Transverse colon (tissue), 4 donors: ENCODE data around the gene RPL9. TPM values are rescaled to one million over a fixed set of nuclear protein-coding genes. Genes with fewer than 3 reads are reported as not detected.

Experiments
- DNase-seq: peaks from one replicate; pipeline ENCODE4 v3.0.0-alpha.2; 2019
- H3K27ac ChIP-seq, 4 donors: fragments of 200-600 bp; sonication (generic); 2 replicates each; pipeline ENCODE4 v1.5.1; 2016 to 2018; ENCODE audit warnings: inconsistent platforms in 4 of 4
- H3K27me3 ChIP-seq: fragments of 200-600 bp; sonication (generic); 2 replicates; pipeline ENCODE4 v1.5.1; 2017; ENCODE audit warnings: inconsistent platforms
- H3K36me3 ChIP-seq, 4 donors: fragments of 200-600 bp; sonication (generic); 2 replicates each; pipeline ENCODE4 v1.5.1; 2017 to 2019; ENCODE audit warnings: inconsistent platforms in 4 of 4
- H3K4me1 ChIP-seq, 4 donors: fragments of 200-600 bp; sonication (generic); 2 replicates each; pipeline ENCODE4 v1.5.1; 2017 to 2020; ENCODE audit warnings: inconsistent platforms in 4 of 4
- H3K4me3 ChIP-seq, 4 donors: fragments of 200-600 bp; sonication (generic); 1 replicate in 1 of 4; 2 replicates in 3 of 4; pipeline versions ENCODE4 v1.5.1 to v1.6.1; 2017 to 2019; ENCODE audit warnings: inconsistent platforms in 4 of 4
- H3K9me3 ChIP-seq, 2 donors: fragments of 200-600 bp; sonication (generic); 2 replicates each; pipeline ENCODE4 v1.5.1; 2017 to 2019; ENCODE audit warnings: inconsistent platforms in 2 of 2
- EP300 ChIP-seq: sonication (generic); formaldehyde crosslinking; IDR thresholded peaks from one replicate; pipeline ENCODE4 v1.6.1; 2017; ENCODE audit warnings: antibody characterized with exemption, low read depth
- POLR2A ChIP-seq: fragments of 450-650 bp; IDR thresholded peaks from one replicate; pipeline ENCODE4 v1.6.1; 2016; ENCODE audit warnings: antibody characterized with exemption, mild to moderate bottlenecking, moderate library complexity
- POLR2AphosphoS5 ChIP-seq, 3 donors: sonication (generic); formaldehyde crosslinking; IDR thresholded peaks; one replicate each; pipeline ENCODE4 v1.6.1; 2016; ENCODE audit warnings: antibody characterized with exemption in 3 of 3
- WGBS, 2 donors: methylation state at CpG; one replicate each; pipeline ENCODE4 v1.1.5; 2018; ENCODE audit warnings: low coverage in 1 of 2; 5-methylcytosine and 5-hydroxymethylcytosine counted together
- in situ Hi-C, 4 donors: fragments of 200-750 bp; cut with MboI; loops; one replicate each; pipeline versions ENCODE4 v1.15.0 to v1.15.1; 2017; ENCODE audit warnings: low sequenced_read_pairs in 3 of 4, low pct_ligation_motif_present in 1 of 4, low pct_unique_long_range_greater_than_20kb in 1 of 4
- intact Hi-C: fragments of 100-400 bp; cut with DNase I; formaldehyde crosslinking; loops from one replicate; pipeline ENCODE4 v1.15.1; 2023; ENCODE audit warnings: low total_unique reads
- small RNA-seq, 4 donors: library from RNA; depleted of rRNA; stranded (forward); fragments of <200 nt; gene quantifications; one replicate each; pipeline ENCODE3, GENCODE V24; 2016
- total RNA-seq, 4 donors: library from RNA; depleted of rRNA; stranded (reverse); fragments of >200 nt; gene quantifications; one replicate each; pipeline ENCODE4 v1.1.0, GENCODE V29; 2016
- TF ChIP-seq, protein P1 (sequence below), 5 experiments: fragments of 200-600 bp in 3 of 5; fragments of 450-650 bp in 2 of 5; sonication (generic) in 3 of 5; IDR thresholded peaks; 1 replicate in 2 of 5; 2 replicates in 3 of 5; pipeline ENCODE4 v1.5.1; 2016 to 2017; ENCODE audit warnings: antibody characterized with exemption in 5 of 5, inconsistent platforms in 3 of 5, mild to moderate bottlenecking in 2 of 5, moderate library complexity in 1 of 5

The RPL9 gene
- total RNA-seq, 4 donors from 2014 or later = 408 to 2,811 (median 1,755) TPM

DNA sequence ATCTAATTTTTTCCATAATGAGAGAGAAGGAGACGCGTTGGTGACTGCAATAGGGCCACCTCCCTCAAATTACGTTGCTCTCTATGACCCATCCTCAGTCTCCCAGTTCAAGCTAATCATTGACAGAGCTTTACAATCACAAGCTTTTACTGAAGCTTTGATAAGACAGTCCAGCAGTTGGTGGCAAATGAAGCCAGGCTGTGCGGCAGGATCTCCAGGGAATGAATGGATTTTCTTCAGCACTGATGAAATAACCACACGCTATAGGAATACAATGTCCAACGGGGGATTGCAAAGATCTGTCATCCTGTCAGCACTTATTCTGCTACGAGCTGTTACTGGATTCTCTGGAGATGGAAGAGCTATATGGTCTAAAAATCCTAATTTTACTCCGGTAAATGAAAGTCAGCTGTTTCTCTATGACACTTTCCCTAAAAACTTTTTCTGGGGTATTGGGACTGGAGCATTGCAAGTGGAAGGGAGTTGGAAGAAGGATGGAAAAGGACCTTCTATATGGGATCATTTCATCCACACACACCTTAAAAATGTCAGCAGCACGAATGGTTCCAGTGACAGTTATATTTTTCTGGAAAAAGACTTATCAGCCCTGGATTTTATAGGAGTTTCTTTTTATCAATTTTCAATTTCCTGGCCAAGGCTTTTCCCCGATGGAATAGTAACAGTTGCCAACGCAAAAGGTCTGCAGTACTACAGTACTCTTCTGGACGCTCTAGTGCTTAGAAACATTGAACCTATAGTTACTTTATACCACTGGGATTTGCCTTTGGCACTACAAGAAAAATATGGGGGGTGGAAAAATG lies 51.7 kb downstream of the RPL9 start, which contains the start of gene KLB:
Gene KLB, plus strand, starts transcription at position 168 of the 821 bp plus-strand sequence. Its CDS starts 20 bp downstream, at position 188.
- H3K4me3 ChIP-seq = peak within 1 kb of the TSS in 1 of 4 donors; percentile 3
- in situ Hi-C loops = no loop called here

More for the DNA sequence above, 51.7 kb downstream of the RPL9 start, which contains the start of gene KLB:
- Histone ChIP-seq H3K9me3 (no peaks in the 10 kb centered on the region), H3K4me1 (peaks cover 0 to 5% (median 0%) of the 10 kb centered on the region in 4 donors), H3K27me3 (no peaks in the 10 kb centered on the region), H3K27ac (no peak within 1 kb of the TSS), H3K36me3 (no peaks in the 10 kb centered on the region)
- WGBS, 2 donors = 46 to 50% methylated on average over 7 to 12 of the region's 12 CpGs
- DNase-seq = peak; percentile 48
- TF ChIP-seq, protein P1, sequence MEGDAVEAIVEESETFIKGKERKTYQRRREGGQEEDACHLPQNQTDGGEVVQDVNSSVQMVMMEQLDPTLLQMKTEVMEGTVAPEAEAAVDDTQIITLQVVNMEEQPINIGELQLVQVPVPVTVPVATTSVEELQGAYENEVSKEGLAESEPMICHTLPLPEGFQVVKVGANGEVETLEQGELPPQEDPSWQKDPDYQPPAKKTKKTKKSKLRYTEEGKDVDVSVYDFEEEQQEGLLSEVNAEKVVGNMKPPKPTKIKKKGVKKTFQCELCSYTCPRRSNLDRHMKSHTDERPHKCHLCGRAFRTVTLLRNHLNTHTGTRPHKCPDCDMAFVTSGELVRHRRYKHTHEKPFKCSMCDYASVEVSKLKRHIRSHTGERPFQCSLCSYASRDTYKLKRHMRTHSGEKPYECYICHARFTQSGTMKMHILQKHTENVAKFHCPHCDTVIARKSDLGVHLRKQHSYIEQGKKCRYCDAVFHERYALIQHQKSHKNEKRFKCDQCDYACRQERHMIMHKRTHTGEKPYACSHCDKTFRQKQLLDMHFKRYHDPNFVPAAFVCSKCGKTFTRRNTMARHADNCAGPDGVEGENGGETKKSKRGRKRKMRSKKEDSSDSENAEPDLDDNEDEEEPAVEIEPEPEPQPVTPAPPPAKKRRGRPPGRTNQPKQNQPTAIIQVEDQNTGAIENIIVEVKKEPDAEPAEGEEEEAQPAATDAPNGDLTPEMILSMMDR (IDR thresholded peaks at IDR 0.05) = no peak
- TF ChIP-seq EP300 (no peak), POLR2AphosphoS5 (IDR thresholded peaks at IDR 0.05) (no peak), POLR2A (no peak)
- intact Hi-C loops = no loop called here

Small RNA genes within 50 kb of the gene (small RNA-seq; reads per million reads assigned to genes)
- gene MIR5591 (0 reads per million in 4 donors), gene RF00019 (0 reads per million in 4 donors)

Other genes starting within 250 kb of the RPL9 start
- gene RFC1, start 92.6 kb downstream of the RPL9 start, total RNA-seq = 10 to 100 TPM; 17.2 to 30.6 (median 18.6) TPM
- gene KLB, start 52.0 kb downstream of the RPL9 start, total RNA-seq = 1 to 10 TPM in 1 of 4 donors, under 1 TPM in 2, not detected in 1; 0.37 to 2.5 (median 0.79) TPM
- 10 to 100 TPM in 3 of 4 donors, 1 to 10 TPM in 1; 2.6 to 27.3 (median 13.0) TPM for gene LIAS, start 134 bp upstream of the RPL9 start, total RNA-seq
- gene UGDH, start 68.5 kb upstream of the RPL9 start, total RNA-seq = 100 to 1,000 TPM; 293 to 849 (median 479) TPM
- gene SMIM14, start 179.9 kb upstream of the RPL9 start, total RNA-seq = 100 to 1,000 TPM in 1 of 4 donors, 10 to 100 TPM in 3; 23.1 to 103 (median 72.4) TPM
- 10 to 100 TPM; 18.9 to 48.6 (median 37.3) TPM for gene UBE2K, start 239.2 kb upstream of the RPL9 start, total RNA-seq